ENCODE data around the gene RPL36A.

DNA sequence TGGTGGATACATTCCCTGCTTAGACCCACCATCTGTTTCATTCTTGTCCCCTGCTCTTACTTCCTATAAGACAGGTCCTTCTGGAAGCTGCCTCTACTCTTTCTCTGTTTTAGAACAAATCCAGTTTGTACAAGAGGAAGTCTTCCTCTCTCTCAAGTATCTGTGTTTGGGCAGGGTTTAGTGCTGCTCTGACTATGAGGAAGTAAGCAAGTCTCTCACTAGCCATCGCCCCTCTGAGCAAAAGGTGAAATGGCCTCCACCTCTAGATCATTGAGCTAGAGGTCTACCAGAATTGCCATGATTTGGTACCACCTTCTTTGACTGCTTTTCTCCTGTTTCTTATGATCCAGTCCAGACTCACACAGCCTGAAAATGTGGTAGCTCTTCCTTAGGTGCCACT lies 13.3 kb upstream of the RPL36A start:
- TF ChIP-seq YY1 (IDR thresholded peaks at IDR 0.05; ENCODE audit: insufficient read depth, insufficient read length) = no peak
- TF ChIP-seq ZNF274 (IDR thresholded peaks at IDR 0.05; ENCODE audit: low read depth, low read length) = no peak
- no peak for TF ChIP-seq SUZ12 (IDR thresholded peaks at IDR 0.05; ENCODE audit: extremely low read depth, insufficient read depth, insufficient read length)
